GM12872 (cell line): ENCODE data around the gene ROR2.

Experiments
- CTCF ChIP-seq: IDR thresholded peaks from 3 replicates; pipeline ENCODE4 v1.5.1; 2011; ENCODE audit warnings: low read depth, mild to moderate bottlenecking, low read length, moderate library complexity; ENCODE audit not compliant: insufficient read depth

ROR2 gene

DNA sequence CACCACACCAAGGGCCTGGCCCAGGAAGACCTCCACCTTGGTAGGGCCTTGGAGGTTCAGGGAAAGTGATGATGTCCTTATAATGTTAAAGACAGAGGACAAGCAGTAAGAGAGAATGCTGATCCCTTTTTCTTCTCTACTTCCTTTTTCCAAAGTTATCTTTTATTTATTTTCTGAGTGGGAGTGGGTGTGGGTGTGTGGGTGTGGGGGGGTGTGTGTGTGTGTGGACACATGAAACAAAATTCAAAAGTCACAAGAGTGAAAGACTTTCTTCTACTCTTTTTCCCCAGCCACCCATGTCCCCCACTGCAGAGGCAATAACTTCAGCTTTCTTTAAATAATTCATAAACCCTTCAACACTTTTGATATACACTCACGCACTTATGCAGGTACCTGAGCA lies 70.8 kb downstream of the ROR2 start:
- no peak for TF ChIP-seq CTCF

DNA sequence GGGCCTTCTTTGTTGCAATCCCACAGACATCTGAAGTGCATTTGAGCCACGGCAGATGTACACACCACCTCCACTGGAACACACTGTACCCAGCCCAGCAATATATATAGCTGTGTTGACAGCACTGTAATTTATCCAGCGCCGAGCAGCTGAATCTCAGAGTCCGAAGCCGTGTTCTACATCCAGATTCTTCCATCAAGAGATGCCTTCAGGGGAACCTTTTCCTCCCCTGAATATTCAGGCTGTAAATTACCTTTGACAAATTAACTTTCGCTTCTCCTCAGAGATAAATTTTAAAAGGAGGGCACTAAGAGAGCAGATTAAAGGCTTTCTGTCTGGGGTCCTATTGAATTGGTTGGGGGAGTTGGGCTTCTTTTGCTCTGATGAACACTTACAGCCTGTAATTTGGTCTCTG lies 76.4 kb downstream of the ROR2 start:
- no peak for TF ChIP-seq CTCF

DNA sequence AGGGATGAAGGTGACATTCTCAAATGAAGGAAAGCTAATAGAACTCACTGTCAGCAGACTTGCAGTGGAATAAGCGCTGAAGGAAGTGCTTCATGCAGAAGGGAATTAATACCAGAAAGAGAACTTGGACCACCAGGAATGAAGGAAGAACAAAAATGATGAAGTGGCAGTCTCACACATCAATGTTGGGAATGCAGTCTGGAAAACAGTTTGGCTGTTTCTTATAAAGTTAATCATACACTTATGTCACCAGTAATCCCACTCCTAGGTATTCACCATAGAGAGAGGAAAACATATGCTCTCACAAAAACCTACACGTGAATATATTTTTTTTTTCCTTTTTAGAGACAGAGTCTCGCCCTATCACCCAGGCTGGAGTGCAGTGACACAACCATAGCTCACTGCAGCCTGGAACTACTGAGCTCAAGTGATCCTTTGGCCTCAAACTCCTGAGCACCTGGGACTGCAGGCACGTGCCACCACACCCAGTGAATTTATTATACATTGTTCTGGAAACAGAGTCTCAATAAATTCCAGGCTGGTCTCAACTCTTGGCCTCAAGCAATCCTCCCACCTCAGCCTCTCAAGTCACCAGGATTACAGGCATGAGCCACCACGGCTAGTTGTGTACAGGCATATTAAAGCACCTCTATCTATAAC lies 81.2 kb downstream of the ROR2 start:
- no peak for TF ChIP-seq CTCF

GRCh38 chr9:91867740-91868139 lies 82.3 kb downstream of the ROR2 start:
- no peak for TF ChIP-seq CTCF

GRCh38 chr9:91865041-91865440 lies 85.0 kb downstream of the ROR2 start:
- no peak for TF ChIP-seq CTCF

- no peak for TF ChIP-seq CTCF
Observed at GRCh38 chr9:91864380-91864779, 85.6 kb downstream of the ROR2 start.

- TF ChIP-seq CTCF: no peak
Observed at GRCh38 chr9:91863469-91863868, 86.6 kb downstream of the ROR2 start.
